GM12891 (cell line): Measurements from ENCODE around the gene NUFIP2.
"Not testable (repeated sequence)": the region's sequence is repeated elsewhere in the genome, so short reads cannot be mapped to it uniquely, and the experiment has no call there.

Source experiments
- PAX5 ChIP-seq: IDR thresholded peaks from 2 replicates; pipeline ENCODE4 v1.6.1; 2011; ENCODE audit warnings: low read length, moderate library complexity, mild to moderate bottlenecking; ENCODE audit not compliant: insufficient read depth, severe bottlenecking
- POLR2A ChIP-seq: IDR thresholded peaks from 2 replicates; pipeline ENCODE4 v1.6.1; 2011; ENCODE audit warnings: low read depth, low read length, control low read depth
- POLR2AphosphoS5 ChIP-seq: IDR thresholded peaks from 2 replicates; pipeline ENCODE4 v1.6.1; 2011; ENCODE audit warnings: low read depth, low read length, control low read depth
- TAF1 ChIP-seq: IDR thresholded peaks from 2 replicates; pipeline ENCODE4 v1.6.1; 2011; ENCODE audit warnings: low read depth, low read length, control low read depth

DNA sequence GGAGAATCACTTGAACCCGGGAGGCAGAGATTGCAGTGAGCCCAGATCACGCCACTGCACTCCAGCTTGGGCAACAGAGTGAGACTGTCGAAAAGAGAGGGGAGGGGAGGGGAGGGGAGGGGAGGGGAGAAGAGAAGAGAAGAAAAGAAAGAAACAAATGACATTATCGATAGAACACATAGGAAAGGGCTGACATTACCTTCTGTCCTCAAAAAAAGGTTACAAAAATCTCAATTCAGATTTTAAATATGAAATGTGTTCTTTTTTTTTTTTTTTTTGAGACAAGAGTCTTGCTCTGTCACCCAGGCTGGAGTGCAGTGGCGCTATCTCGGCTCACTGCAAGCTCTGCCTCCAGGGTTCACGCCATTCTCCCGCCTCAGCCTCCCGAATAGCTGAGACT is 22.0 kb downstream of the NUFIP2 start:
- not testable (repeated sequence) for TF ChIP-seq POLR2A, POLR2AphosphoS5, PAX5, TAF1
